Stimulated activated CD4-positive, alpha-beta T cell treated with anti-CD3 and anti-CD28 coated beads, Interleukin-2, amount 100 ng/mL, for 4 hours (primary cell): ENCODE data around the gene MICALL1.

Source experiments
- DNase-seq: peaks from one replicate; pipeline ENCODE4 v3.0.0-alpha.2; 2020; ENCODE audit warnings: low read depth

MICALL1 gene, protein sequence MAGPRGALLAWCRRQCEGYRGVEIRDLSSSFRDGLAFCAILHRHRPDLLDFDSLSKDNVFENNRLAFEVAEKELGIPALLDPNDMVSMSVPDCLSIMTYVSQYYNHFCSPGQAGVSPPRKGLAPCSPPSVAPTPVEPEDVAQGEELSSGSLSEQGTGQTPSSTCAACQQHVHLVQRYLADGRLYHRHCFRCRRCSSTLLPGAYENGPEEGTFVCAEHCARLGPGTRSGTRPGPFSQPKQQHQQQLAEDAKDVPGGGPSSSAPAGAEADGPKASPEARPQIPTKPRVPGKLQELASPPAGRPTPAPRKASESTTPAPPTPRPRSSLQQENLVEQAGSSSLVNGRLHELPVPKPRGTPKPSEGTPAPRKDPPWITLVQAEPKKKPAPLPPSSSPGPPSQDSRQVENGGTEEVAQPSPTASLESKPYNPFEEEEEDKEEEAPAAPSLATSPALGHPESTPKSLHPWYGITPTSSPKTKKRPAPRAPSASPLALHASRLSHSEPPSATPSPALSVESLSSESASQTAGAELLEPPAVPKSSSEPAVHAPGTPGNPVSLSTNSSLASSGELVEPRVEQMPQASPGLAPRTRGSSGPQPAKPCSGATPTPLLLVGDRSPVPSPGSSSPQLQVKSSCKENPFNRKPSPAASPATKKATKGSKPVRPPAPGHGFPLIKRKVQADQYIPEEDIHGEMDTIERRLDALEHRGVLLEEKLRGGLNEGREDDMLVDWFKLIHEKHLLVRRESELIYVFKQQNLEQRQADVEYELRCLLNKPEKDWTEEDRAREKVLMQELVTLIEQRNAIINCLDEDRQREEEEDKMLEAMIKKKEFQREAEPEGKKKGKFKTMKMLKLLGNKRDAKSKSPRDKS

DNA sequence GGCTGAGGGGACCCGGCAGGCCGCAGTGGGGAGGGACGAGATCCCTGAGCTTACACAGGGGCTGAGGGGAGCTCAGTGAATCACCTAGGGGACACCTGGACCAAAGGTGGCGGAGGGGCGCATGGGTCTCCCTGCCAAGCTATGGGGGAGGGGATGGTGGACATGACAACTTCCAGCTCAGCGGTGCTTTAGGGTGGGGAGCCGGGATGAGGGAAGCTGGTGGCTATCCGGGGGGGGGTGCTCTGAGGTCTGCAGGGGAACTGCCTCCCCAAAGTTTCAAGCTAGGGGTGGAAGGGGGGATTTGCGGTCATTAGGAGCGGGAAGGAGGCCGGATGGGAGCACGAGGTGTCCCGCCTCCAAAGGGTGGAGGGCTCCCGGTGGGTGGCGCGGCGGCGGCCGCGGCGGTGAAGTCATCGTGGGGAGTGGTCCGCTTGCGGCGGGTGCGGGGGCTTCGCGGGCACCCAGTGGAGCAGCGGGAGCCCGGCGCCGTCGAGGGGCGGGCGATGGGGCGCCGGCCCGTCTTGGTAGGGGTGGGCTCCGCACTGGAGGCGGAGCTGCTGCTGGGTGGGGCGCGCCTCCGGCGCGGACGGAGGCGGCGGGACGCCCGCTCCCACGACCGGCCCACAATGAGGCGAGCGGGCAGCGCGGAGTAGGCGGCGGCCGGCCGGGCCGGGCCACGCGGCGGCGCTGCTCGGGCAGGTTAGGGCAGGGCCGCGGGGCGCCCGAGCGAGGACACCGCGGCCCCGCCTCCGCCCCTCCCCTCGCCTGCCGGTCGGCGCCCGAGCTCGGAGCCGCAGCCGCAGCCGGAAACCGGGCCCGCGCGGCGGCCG, at the start of gene MICALL1:
Gene MICALL1 (plus strand): TSS at position 764 of the 830 bp plus-strand sequence. CDS start 126 bp downstream, outside the sequence.
- peak; percentile 23 for DNase-seq

DNA sequence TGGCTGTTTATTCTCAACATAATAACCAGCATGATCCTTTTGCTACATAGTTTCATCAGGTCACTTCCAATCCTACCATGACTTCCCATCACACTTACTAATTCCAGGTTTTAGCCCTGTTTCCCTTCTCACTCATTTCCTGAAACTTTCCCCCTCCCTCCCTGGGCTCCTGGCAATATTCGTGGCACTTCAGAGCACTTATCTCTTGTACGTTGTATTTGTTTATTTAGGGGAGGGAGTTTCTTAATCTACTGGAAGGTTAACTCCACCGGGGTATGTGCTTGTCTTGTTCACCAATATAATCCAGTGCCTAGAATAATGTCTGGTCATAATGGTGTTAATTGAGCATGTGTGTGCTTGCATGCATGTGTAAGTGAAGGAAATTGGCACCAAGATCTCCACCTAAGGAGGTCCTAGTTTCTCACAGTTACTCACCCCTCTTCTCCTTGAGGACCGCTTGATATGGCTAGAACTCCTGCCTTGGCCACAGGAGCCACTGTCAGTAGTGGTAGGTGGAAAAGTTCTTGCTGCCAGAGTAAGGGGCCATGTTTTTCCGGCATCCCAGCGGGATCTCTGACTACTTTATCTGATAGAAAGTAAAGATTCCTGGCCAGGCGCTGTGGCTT, 45.2 kb upstream of the MICALL1 start:
- no peak for DNase-seq

DNA sequence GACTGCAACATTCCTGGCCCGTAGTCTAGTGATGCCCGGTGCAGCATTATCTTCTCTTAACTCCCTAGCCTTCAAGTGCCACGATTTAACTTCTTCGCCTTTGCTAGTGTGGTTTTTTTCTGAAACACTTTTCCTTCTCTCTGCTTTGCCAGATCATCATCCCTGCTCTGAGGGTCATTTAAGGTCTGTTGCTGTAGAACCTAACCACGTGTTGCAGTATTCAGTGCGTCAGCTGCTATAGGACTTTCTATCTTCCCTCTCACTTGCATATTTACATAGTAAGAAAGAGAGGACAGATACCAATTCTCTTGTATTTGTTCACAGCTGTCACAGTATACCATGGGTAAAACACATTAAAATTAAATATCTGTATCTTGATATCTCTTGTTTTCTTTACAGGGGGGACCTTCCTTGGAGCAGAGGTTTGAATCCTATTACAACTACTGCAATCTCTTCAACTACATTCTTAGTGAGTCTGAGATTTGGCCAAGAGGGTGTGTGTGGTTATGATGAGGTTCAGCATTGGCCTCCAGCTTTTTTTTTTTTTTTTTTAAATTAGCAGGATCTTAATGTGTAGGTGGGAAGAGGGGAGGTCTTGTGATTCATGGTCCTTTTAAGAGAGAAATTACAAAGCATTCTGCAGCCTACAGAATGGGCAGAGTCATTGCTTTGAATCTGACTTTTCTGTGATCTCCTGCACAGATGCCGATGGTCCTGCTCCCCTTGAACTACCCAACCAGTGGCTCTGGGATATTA, 43.3 kb upstream of the MICALL1 start:
- DNase-seq, result no peak

GRCh38 chr22:37865510-37865909, 40.6 kb upstream of the MICALL1 start:
- DNase-seq, result no peak

GRCh38 chr22:37870273-37870672, 35.8 kb upstream of the MICALL1 start:
- DNase-seq, result no peak

- no peak for DNase-seq
These were observed 25.2 kb upstream of the MICALL1 start for GRCh38 chr22:37880668-37881440.

DNA sequence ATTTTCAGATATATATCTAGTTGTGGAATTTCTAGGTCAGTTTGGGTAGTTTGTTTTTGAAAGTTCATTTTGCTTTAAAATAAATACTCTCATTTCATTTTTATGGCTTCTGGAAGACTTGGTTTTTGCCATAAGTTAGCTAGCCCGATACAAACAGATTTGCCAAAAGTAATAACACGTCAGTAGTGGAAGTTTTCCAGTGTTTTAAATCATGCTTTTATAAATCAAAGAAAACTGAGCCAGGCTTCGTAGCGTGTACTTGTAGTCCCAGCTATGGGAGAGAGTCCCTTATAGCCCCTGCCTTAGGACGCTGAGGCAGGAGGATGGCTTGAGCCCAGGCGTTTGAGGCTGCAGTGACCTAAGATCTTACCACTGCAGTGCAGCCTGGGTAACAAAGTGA, 21.7 kb upstream of the MICALL1 start:
- DNase-seq, result no peak

- DNase-seq, result no peak
These were observed 18.3 kb upstream of the MICALL1 start for GRCh38 chr22:37887584-37888378.

GRCh38 chr22:37891926-37892325, 14.2 kb upstream of the MICALL1 start:
- DNase-seq, result no peak

GRCh38 chr22:37892566-37893335, 13.3 kb upstream of the MICALL1 start:
- no peak for DNase-seq

DNA sequence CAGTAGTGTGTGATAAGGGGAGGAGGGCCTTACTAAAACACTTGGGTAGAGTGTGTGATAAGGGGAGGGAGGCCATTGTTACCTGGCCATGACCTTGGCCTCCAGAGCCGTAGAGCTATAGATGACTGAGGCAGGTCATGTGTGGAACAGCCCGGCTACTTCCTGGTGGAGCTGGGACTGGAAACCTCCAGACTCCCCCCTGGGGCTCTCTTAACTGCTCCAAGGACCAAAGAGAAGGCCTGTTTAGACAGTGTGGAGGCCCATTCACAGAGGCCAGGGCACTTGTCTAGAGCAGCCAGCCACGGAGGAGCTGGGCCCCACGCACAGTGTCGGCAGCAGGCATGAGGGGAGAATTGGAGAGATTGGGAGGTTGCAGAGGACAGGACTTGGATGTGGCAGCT, 12.5 kb upstream of the MICALL1 start:
- no peak for DNase-seq

DNA sequence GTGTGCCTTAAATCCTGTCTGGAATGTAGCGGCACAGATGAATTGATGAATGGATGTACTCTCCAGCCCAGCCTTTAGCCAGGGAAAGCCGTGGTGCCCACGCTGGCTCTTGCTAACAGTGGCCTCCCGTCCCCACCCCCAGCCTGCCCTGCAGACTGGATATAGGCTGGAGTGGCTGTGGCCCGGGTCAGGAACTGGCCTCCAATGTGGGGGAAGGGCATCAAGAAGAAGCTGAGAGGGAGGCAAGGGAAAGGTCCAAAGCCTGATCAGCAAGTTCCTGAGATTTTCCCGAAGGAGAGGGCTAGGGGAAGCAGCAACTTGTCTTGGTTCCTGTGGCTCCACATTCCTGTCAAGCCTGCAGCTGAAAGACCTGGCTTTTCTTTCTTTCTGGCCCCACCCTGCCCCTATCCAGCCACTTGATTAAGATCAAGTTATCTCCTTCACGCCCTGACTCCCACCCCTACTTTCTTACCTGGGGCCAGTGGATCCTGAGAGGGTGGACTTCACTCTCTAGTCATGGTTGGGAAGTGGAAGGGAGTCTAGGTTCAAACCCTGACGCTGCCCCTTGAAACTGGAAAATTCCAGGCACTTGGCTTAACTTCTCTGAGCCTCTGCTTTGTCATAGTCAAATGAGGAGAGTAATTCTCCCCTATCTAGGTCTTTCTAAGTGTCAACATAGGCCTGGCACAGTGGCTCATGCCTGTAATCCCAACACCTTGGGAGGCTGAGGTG, 11.0 kb upstream of the MICALL1 start:
- DNase-seq, result no peak

DNA sequence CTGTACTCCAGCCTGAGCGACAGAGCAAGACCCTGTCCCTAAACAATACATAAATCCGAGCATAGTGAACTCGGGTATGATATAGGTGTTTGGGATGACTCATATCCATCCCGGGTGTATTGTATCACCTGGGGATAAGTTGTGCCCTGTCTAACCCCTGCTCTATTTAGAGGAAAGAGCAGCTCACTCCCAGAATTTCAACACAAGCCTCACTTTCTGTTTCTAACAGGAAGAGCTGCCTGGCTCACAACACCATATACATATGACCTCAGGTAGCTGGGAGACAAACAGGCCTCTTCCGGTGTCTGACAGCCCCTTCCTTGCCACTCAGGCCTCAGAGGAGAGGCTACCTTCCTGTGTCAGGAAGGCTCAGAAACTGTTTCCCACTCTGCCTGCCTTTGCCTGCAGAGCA, 9.9 kb upstream of the MICALL1 start:
- DNase-seq, result peak; percentile 14

GRCh38 chr22:37896939-37897338, 9.2 kb upstream of the MICALL1 start:
- no peak for DNase-seq

DNA sequence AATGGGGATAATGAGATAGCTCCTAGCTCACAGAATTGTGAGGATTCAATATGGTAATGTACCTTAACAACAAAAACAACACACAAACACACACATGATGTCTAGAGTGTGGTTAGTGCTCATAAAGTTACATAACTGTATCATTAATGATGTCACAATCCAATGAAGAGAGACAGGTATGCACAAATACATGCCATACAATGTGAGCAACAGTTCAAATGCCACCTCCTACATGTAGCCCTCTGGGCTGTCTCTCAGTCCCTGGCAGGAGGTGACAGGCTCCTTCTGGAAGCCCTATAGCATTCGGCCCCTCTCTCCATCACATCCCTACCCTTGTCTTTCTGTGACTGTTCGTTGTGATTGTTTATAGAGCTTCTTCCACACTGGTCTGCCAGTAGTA, 8.3 kb upstream of the MICALL1 start:
- DNase-seq, result no peak

DNA sequence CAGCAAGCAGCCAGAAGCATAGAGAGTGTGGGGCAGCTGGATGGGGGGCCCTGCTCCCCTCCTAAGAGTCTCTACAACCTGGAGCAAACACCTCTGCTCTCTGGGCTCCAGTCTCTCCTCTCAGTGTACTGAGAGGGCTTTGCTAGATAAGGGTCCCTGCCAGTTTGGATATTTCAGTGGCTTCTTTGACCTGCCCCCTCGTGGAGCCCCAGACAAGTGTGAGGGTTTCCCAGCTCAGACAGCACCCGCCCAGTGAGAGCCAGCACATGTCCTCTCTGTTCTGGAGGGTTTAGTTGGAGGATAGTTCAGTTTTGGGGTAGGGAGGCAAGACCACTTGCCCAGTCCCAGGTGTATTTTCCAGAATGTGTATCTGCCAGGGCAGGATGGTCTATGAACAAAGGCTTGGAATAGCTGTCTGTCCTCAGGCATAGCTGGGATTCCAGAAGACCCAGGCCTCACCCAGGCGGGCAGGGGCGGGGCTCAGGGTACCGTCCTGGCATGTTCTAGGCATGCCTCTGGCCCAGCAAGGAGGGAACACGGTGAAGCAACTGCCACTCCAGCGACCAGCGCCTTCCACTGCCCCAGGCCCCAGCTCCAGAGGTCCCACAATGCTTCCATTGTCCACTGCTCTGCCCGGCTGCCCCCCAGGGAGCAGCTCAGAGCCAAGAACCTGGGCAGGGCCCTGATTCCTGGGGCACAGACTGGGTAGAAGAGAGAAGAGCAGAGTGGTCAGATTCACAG, 7.5 kb upstream of the MICALL1 start:
- DNase-seq, result no peak
